Neural progenitor cell (in vitro differentiated cells): Measurements from ENCODE around the gene TSPAN5. TPM values are rescaled to one million over a fixed set of nuclear protein-coding genes. Genes with fewer than 3 reads are reported as not detected.
A peak's percentile ranks its signal among the peaks of the same experiment; 100 is the strongest.

Experiments
- DNase-seq: peaks from one replicate; pipeline ENCODE4 v3.0.0-alpha.2; 2016; ENCODE audit warnings: low spot score
- H2AFZ ChIP-seq: fragments of 200-600 bp; sonication (generic); replicated peaks from 2 replicates; pipeline ENCODE4 v1.6.1; 2016; ENCODE audit warnings: antibody characterized with exemption
- H3F3A ChIP-seq: fragments of 200-600 bp; sonication (generic); 2 replicates; pipeline ENCODE4 v1.6.1; 2016; ENCODE audit warnings: antibody characterized with exemption, low read depth
- H3K27ac ChIP-seq: fragments of 200-600 bp; sonication (generic); 2 replicates; pipeline ENCODE4 v1.5.1; 2016; ENCODE audit warnings: mild to moderate bottlenecking
- H3K27me3 ChIP-seq: fragments of 200-600 bp; sonication (generic); 2 replicates; pipeline ENCODE4 v1.6.1; 2016; ENCODE audit warnings: mild to moderate bottlenecking, moderate library complexity
- H3K36me3 ChIP-seq: fragments of 200-600 bp; sonication (generic); 2 replicates; pipeline ENCODE4 v1.5.1; 2016
- H3K4me1 ChIP-seq: fragments of 200-600 bp; sonication (generic); 2 replicates; pipeline ENCODE4 v1.6.1; 2016; ENCODE audit warnings: mixed run types
- H3K4me2 ChIP-seq: fragments of 200-600 bp; sonication (generic); 2 replicates; pipeline ENCODE4 v1.6.1; 2016
- H3K4me3 ChIP-seq: fragments of 200-600 bp; sonication (generic); 2 replicates; pipeline ENCODE4 v1.5.1; 2016
- H3K79me2 ChIP-seq: fragments of 200-600 bp; sonication (generic); 2 replicates; pipeline ENCODE4 v1.6.1; 2016; ENCODE audit warnings: low read depth
- H3K9ac ChIP-seq: fragments of 200-600 bp; sonication (generic); 2 replicates; pipeline ENCODE4 v1.6.1; 2016
- H3K9me3 ChIP-seq: fragments of 200-600 bp; sonication (generic); 2 replicates; pipeline ENCODE4 v1.5.1; 2016; ENCODE audit warnings: low read depth
- H4K20me1 ChIP-seq: fragments of 200-600 bp; sonication (generic); 2 replicates; pipeline ENCODE4 v1.6.1; 2016; ENCODE audit warnings: low read depth
- H3K27ac Mint-ChIP-seq: 3 replicates; pipeline ENCODE4 v1.8.0; 2021; ENCODE audit warnings: mixed read lengths
- H3K27me3 Mint-ChIP-seq: 2 replicates; pipeline ENCODE4 v1.8.0; 2022; ENCODE audit warnings: low read depth, mild to moderate bottlenecking, inconsistent platforms, moderate library complexity, mixed read lengths; ENCODE audit not compliant: insufficient read depth
- H3K36me3 Mint-ChIP-seq: 3 replicates; pipeline ENCODE4 v1.8.0; 2021; ENCODE audit warnings: mixed read lengths
- H3K4me1 Mint-ChIP-seq: 3 replicates; pipeline ENCODE4 v1.8.0; 2021; ENCODE audit warnings: mixed read lengths
- H3K4me3 Mint-ChIP-seq: 3 replicates; pipeline ENCODE4 v1.8.0; 2021; ENCODE audit warnings: mild to moderate bottlenecking, moderate library complexity, mixed read lengths
- H3K9me3 Mint-ChIP-seq: 3 replicates; pipeline ENCODE4 v1.8.0; 2020; ENCODE audit warnings: mixed read lengths
- CTCF ChIP-seq: fragments of 200-600 bp; sonication (generic); IDR thresholded peaks from 2 replicates; pipeline ENCODE4 v1.5.1; 2017; ENCODE audit warnings: antibody characterized with exemption, mild to moderate bottlenecking
- EZH2 ChIP-seq: fragments of 200-600 bp; sonication (generic); IDR thresholded peaks from 2 replicates; pipeline ENCODE4 v1.6.1; 2017; ENCODE audit warnings: antibody characterized with exemption, mild to moderate bottlenecking, moderate library complexity
- EZH2phosphoT487 ChIP-seq: fragments of 200-600 bp; sonication (generic); IDR thresholded peaks from 2 replicates; pipeline ENCODE4 v1.6.1; 2017; ENCODE audit warnings: antibody characterized with exemption
- total RNA-seq: library from RNA; depleted of rRNA; stranded (reverse); fragments of >200 nt; gene quantifications from 2 replicates; pipeline ENCODE4 v1.2.3, GENCODE V29; 2015; ENCODE audit warnings: low replicate concordance

Gene TSPAN5
- total RNA-seq, 1 donor from 2014 or later: 34.9 TPM

GRCh38 chr4:98624642-98625041, 33.8 kb downstream of the TSPAN5 start:
- Histone ChIP-seq H3K4me1 (peaks cover 46% of the 10 kb centered on the region), H3F3A (peaks cover 12% of the 10 kb centered on the region), H3K4me2 (no peak overlapping the region), H2AFZ (no peak overlapping the region), H3K27me3 (no peaks in the 10 kb centered on the region), H3K9me3 (no peaks in the 10 kb centered on the region), H3K9ac (no peak overlapping the region), H3K36me3 (no peaks in the 10 kb centered on the region), H3K27ac (no peak overlapping the region), H3K79me2 (peaks cover 68% of the 10 kb centered on the region), H4K20me1 (peaks cover 31% of the 10 kb centered on the region), H3K4me3 (no peak overlapping the region)
- peaks cover 14% of the 10 kb centered on the region for H3K9me3 Mint-ChIP-seq
- H3K27me3 Mint-ChIP-seq: peaks cover 14% of the 10 kb centered on the region
- TF ChIP-seq EZH2: no peak
- no peak for TF ChIP-seq EZH2phosphoT487
- no peak for TF ChIP-seq CTCF
- peaks cover 54% of the 10 kb centered on the region for H3K4me1 Mint-ChIP-seq
- DNase-seq: no peak
- peaks cover 6% of the 10 kb centered on the region for H3K36me3 Mint-ChIP-seq
- no peak overlapping the region for H3K27ac Mint-ChIP-seq
- no peak overlapping the region for H3K4me3 Mint-ChIP-seq

GRCh38 chr4:98624144-98624543, 34.3 kb downstream of the TSPAN5 start:
- no peaks in the 10 kb centered on the region for H3K36me3 ChIP-seq

GRCh38 chr4:98623126-98623802, 35.1 kb downstream of the TSPAN5 start:
- H3K36me3 ChIP-seq: no peaks in the 10 kb centered on the region
- no peaks in the 10 kb centered on the region for H3K27me3 ChIP-seq
- peaks cover 14% of the 10 kb centered on the region for H3K27me3 Mint-ChIP-seq
- no peak overlapping the region for H3K4me3 Mint-ChIP-seq
- DNase-seq: no peak
- H3K9me3 ChIP-seq: no peaks in the 10 kb centered on the region
- H2AFZ ChIP-seq: no peak overlapping the region
- peaks cover 6% of the 10 kb centered on the region for H3K36me3 Mint-ChIP-seq
- H3K4me1 ChIP-seq: peaks cover 50% of the 10 kb centered on the region
- no peak for TF ChIP-seq CTCF
- no peak for TF ChIP-seq EZH2
- TF ChIP-seq EZH2phosphoT487: no peak
- peaks cover 58% of the 10 kb centered on the region for H3K79me2 ChIP-seq
- H3K27ac Mint-ChIP-seq: no peak overlapping the region
- H3K4me3 ChIP-seq: no peak overlapping the region
- peak overlapping the region; percentile 51 for H3K4me2 ChIP-seq
- peaks cover 14% of the 10 kb centered on the region for H3K9me3 Mint-ChIP-seq
- peaks cover 65% of the 10 kb centered on the region for H3K4me1 Mint-ChIP-seq
- H3F3A ChIP-seq: peaks cover 12% of the 10 kb centered on the region
- H3K27ac ChIP-seq: no peak overlapping the region
- H4K20me1 ChIP-seq: peaks cover 39% of the 10 kb centered on the region
- H3K9ac ChIP-seq: no peak overlapping the region

More at GRCh38 chr4:98624144-98624543, 34.3 kb downstream of the TSPAN5 start:
- no peak overlapping the region for H3K9ac ChIP-seq
- Mint-ChIP-seq H3K27me3 (peaks cover 14% of the 10 kb centered on the region), H3K27ac (no peak overlapping the region), H3K4me1 (peaks cover 59% of the 10 kb centered on the region), H3K9me3 (peaks cover 14% of the 10 kb centered on the region), H3K4me3 (no peak overlapping the region), H3K36me3 (peaks cover 6% of the 10 kb centered on the region)
- H3K4me3 ChIP-seq: no peak overlapping the region
- H3F3A ChIP-seq: peaks cover 12% of the 10 kb centered on the region
- H4K20me1 ChIP-seq: peaks cover 35% of the 10 kb centered on the region
- H2AFZ ChIP-seq: no peak overlapping the region
- no peaks in the 10 kb centered on the region for H3K9me3 ChIP-seq
- no peak overlapping the region for H3K4me2 ChIP-seq
- TF ChIP-seq EZH2 (no peak), EZH2phosphoT487 (no peak), CTCF (no peak)
- H3K79me2 ChIP-seq: peaks cover 64% of the 10 kb centered on the region
- H3K4me1 ChIP-seq: peaks cover 50% of the 10 kb centered on the region
- no peak for DNase-seq
- H3K27ac ChIP-seq: no peak overlapping the region
- no peaks in the 10 kb centered on the region for H3K27me3 ChIP-seq
